ENCODE results near the gene VPS33A. TPM values are rescaled to one million over a fixed set of nuclear protein-coding genes. Genes with fewer than 3 reads are reported as not detected.

VPS33A gene
- total and polyA plus RNA-seq, 8 donors, result 4.2 to 12.0 (median 6.6) TPM

DNA sequence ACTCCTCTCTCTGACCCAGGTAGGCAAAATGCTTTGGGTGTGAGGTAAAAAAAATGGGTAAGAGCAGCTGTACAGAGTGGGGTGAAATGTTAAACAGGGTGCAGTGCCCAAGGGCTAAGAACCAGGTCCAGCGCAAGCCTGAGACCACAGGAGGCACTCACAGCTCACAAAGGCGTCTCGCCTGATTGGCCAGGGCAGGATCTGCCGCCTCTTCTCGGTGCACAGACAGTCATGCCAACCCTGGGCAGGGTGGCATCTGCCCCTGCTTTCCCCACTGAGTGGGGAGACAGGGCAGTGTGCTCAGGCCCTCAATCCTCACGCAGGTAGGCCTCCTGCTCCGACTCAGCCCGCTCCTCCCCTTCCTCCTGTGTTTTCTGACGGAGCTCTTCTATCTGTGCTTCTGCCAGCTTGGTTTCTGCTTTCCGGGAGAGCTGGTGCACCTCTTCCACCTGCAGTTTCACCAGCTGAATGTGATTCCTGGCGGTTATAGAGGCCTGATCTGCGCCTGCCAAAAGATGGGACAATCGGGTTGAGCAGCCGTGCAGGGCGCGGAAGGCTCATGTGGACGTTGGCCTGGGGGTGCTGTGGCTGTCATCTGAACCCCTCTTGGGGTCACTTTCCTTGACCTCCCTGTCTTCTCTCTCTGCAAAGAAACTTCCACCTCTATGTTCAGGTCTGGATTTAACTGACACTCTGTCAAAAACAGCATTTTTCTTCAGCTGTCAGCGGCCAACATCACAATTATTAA is 58.0 kb downstream of the VPS33A start:
- no peak for DNase-seq
- Histone ChIP-seq H3K9me3 (no peaks in the 10 kb centered on the region), H3K4me1 (peaks cover 0 to 7% (median 0%) of the 10 kb centered on the region in 3 donors), H3K27me3 (no peaks in the 10 kb centered on the region), H3K36me3 (peaks cover 6 to 55% (median 24%) of the 10 kb centered on the region in 3 donors), H3K27ac (no peak overlapping the region), H3K4me3 (no peak overlapping the region)
- no peak for ATAC-seq
- intact Hi-C loops (cut with DNase I), result no loop called here
- no peak for TF ChIP-seq CTCF (IDR thresholded peaks at IDR 0.05)
- no peak for FAIRE-seq
- WGBS, 2 donors, result 92 to 95% methylated on average over 18 of the region's 18 CpGs

- H3K4me1 ChIP-seq, result peaks cover 0 to 7% (median 5%) of the 10 kb centered on the region in 3 donors
- peaks cover 6 to 46% (median 18%) of the 10 kb centered on the region in 3 donors for H3K36me3 ChIP-seq
- no peak overlapping the region for H3K4me3 ChIP-seq
- no peak overlapping the region for H3K27ac ChIP-seq
- WGBS, 2 donors, result 76 to 79% methylated on average over 8 of the region's 8 CpGs
- intact Hi-C loops (cut with DNase I), result no loop called here
- no peaks in the 10 kb centered on the region for H3K9me3 ChIP-seq
- no peak for TF ChIP-seq CTCF (IDR thresholded peaks at IDR 0.05)
- no peak for DNase-seq
- no peak for FAIRE-seq
- H3K27me3 ChIP-seq, result no peaks in the 10 kb centered on the region
- ATAC-seq, result no peak
Observed at GRCh38 chr12:122207391-122207790, 58.9 kb downstream of the VPS33A start.

DNA sequence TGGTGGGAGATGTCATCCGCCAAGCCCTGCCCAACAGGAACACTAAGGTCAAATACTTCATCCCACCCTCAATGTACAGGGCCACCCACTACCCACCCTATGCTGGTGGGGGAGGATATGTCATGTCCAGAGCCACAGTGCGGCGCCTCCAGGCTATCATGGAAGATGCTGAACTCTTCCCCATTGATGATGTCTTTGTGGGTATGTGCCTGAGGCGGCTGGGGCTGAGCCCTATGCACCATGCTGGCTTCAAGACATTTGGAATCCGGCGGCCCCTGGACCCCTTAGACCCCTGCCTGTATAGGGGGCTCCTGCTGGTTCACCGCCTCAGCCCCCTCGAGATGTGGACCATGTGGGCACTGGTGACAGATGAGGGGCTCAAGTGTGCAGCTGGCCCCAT is 59.3 kb downstream of the VPS33A start:
- H3K36me3 ChIP-seq, result peaks cover 6 to 42% (median 18%) of the 10 kb centered on the region in 3 donors
- H3K9me3 ChIP-seq, result no peaks in the 10 kb centered on the region
- TF ChIP-seq CTCF (IDR thresholded peaks at IDR 0.05), result no peak

DNA sequence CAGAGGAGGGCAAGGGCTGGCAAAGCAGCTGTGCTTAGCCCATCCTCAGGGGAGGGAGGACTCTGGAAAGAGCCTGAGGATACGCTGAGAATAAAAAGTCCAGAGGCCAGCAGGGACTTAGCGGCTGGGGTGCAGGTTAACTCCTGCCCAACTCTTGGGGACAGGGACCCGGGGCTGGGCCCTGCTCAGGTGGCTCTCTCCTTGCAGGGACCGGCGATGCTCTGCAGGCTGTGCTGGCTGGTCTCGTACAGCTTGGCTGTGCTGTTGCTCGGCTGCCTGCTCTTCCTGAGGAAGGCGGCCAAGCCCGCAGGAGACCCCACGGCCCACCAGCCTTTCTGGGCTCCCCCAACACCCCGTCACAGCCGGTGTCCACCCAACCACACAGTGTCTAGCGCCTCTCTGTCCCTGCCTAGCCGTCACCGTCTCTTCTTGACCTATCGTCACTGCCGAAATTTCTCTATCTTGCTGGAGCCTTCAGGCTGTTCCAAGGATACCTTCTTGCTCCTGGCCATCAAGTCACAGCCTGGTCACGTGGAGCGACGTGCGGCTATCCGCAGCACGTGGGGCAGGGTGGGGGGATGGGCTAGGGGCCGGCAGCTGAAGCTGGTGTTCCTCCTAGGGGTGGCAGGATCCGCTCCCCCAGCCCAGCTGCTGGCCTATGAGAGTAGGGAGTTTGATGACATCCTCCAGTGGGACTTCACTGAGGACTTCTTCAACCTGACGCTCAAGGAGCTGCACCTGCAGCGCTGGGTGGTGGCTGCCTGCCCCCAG is 60.0 kb downstream of the VPS33A start:
- no peaks in the 10 kb centered on the region for H3K9me3 ChIP-seq
- FAIRE-seq, result no peak
- H3K27me3 ChIP-seq, result no peaks in the 10 kb centered on the region
- WGBS, 2 donors, result 50 to 65% methylated on average over 26 to 27 of the region's 27 CpGs
- intact Hi-C loops (cut with DNase I), result no loop called here
- no peak for TF ChIP-seq CTCF (IDR thresholded peaks at IDR 0.05)
- H3K4me3 ChIP-seq, result no peak overlapping the region
- ATAC-seq, result no peak
- H3K36me3 ChIP-seq, result peaks cover 2 to 36% (median 14%) of the 10 kb centered on the region in 3 donors
- peaks cover 0 to 7% (median 5%) of the 10 kb centered on the region in 3 donors for H3K4me1 ChIP-seq
- DNase-seq, result peak in 1 of 6 donors; percentile 65
- H3K27ac ChIP-seq, result no peak overlapping the region

More for the DNA sequence above, 59.3 kb downstream of the VPS33A start:
- intact Hi-C loops (cut with DNase I), result no loop called here
- H3K4me1 ChIP-seq, result peaks cover 0 to 7% (median 5%) of the 10 kb centered on the region in 3 donors
- no peak for FAIRE-seq
- H3K27me3 ChIP-seq, result no peaks in the 10 kb centered on the region
- H3K27ac ChIP-seq, result no peak overlapping the region
- WGBS, 2 donors, result 84 to 86% methylated on average over 8 of the region's 8 CpGs
- peak in 1 of 6 donors; percentile 68 for DNase-seq
- no peak for ATAC-seq
- no peak overlapping the region for H3K4me3 ChIP-seq
